HepG2 (cell line): ENCODE results near the gene MPZL3. TPM values are rescaled to one million over a fixed set of nuclear protein-coding genes. Genes with fewer than 3 reads are reported as not detected.

Experiments used
- ATAD3A ChIP-seq: sonication (generic); formaldehyde crosslinking; IDR thresholded peaks from 2 replicates; pipeline ENCODE4 v1.4.0; 2020; ENCODE audit warnings: missing genetic modification reagents
- ELF1 ChIP-seq: sonication (generic); formaldehyde crosslinking; IDR thresholded peaks from 2 replicates; pipeline ENCODE4 v1.4.0; 2020; ENCODE audit warnings: missing genetic modification reagents
- ERF ChIP-seq: IDR thresholded peaks from 2 replicates; pipeline ENCODE4 v1.6.1; 2018; ENCODE audit warnings: missing biosample characterization, missing genetic modification reagents
- ESRRA ChIP-seq: sonication (generic); formaldehyde crosslinking; IDR thresholded peaks from 2 replicates; pipeline ENCODE4 v1.5.1; 2020; ENCODE audit warnings: mild to moderate bottlenecking, low read depth, missing genetic modification reagents
- FOXO1 ChIP-seq: sonication (generic); formaldehyde crosslinking; IDR thresholded peaks from 2 replicates; pipeline ENCODE4 v1.4.0; 2020; ENCODE audit warnings: missing genetic modification reagents
- GMEB2 ChIP-seq: IDR thresholded peaks from 2 replicates; pipeline ENCODE4 v1.6.1; 2016; ENCODE audit warnings: missing biosample characterization, missing genetic modification reagents, low read depth
- KLF11 ChIP-seq: IDR thresholded peaks from 2 replicates; pipeline ENCODE4 v1.6.1; 2016; ENCODE audit warnings: missing compliant biosample characterization
- MAZ ChIP-seq, 2 experiments: sonication (generic) in 1 of 2; formaldehyde crosslinking in 1 of 2; IDR thresholded peaks; 2 replicates each; pipeline versions ENCODE4 v1.5.0 to v1.6.1; 2012 to 2020; ENCODE audit warnings: low read depth in 2 of 2, mild to moderate bottlenecking in 2 of 2, borderline replicate concordance in 1 of 2, improper control_type of control experiment in 1 of 2, low read length in 1 of 2, missing genetic modification reagents in 1 of 2, moderate library complexity in 1 of 2
- MED1 ChIP-seq: sonication (generic); formaldehyde crosslinking; IDR thresholded peaks from 2 replicates; pipeline ENCODE4 v1.4.0; 2020; ENCODE audit warnings: missing genetic modification reagents
- NFKB2 ChIP-seq: sonication (generic); formaldehyde crosslinking; IDR thresholded peaks from 2 replicates; pipeline ENCODE4 v1.4.0; 2020; ENCODE audit warnings: missing genetic modification reagents, borderline replicate concordance
- SCMH1 ChIP-seq: sonication (generic); formaldehyde crosslinking; IDR thresholded peaks from 2 replicates; pipeline ENCODE4 v1.9.0; 2021; ENCODE audit warnings: missing genetic modification reagents, mild to moderate bottlenecking, borderline replicate concordance
- SIX1 ChIP-seq: sonication (generic); formaldehyde crosslinking; IDR thresholded peaks from 2 replicates; pipeline ENCODE4 v1.4.0; 2020; ENCODE audit warnings: missing genetic modification reagents, borderline replicate concordance
- ZFP36L1 ChIP-seq: sonication (generic); formaldehyde crosslinking; IDR thresholded peaks from 2 replicates; pipeline ENCODE4 v1.8.0; 2022; ENCODE audit warnings: mild to moderate bottlenecking, missing genetic modification reagents, moderate library complexity
- ZNF142 ChIP-seq: sonication (generic); formaldehyde crosslinking; IDR thresholded peaks from 2 replicates; pipeline ENCODE4 v1.4.0; 2020; ENCODE audit warnings: missing genetic modification reagents
- ZNF251 ChIP-seq: sonication (generic); formaldehyde crosslinking; IDR thresholded peaks from 2 replicates; pipeline ENCODE4 v1.9.0; 2021; ENCODE audit warnings: mild to moderate bottlenecking, missing genetic modification reagents
- ZNF572 ChIP-seq: sonication (generic); formaldehyde crosslinking; IDR thresholded peaks from 2 replicates; pipeline ENCODE4 v1.5.1; 2020; ENCODE audit warnings: mild to moderate bottlenecking, missing genetic modification reagents
- polyA plus RNA-seq, 8 experiments: library from polyadenylated mRNA; depleted of rRNA in 3 of 8; stranded (reverse) in 7 of 8; unstranded in 1 of 8; fragments of >200 nt; fragmentation: Illumina TruSeq in 4 of 8; extraction: Trizol in 4 of 8; gene quantifications; 2 replicates each; pipeline versions ENCODE4 v1.2.1 to v1.2.3, GENCODE V29; 2011 to 2016; ENCODE audit warnings: low read depth in 4 of 8, missing spikeins in 1 of 8, mixed read lengths in 1 of 8; ENCODE audit not compliant: insufficient read depth in 1 of 8
- total RNA-seq, 5 experiments: library from RNA; depleted of rRNA; stranded (reverse); fragments of >200 nt; fragmentation: Illumina TruSeq; extraction: Trizol; gene quantifications; 2 replicates each; pipeline ENCODE4 v1.2.3, GENCODE V29; 2016; ENCODE audit warnings: low read depth in 1 of 5
- TF ChIP-seq, protein P1 (sequence below): sonication (generic); formaldehyde crosslinking; IDR thresholded peaks from 2 replicates; pipeline ENCODE4 v1.9.0; 2021; ENCODE audit warnings: missing genetic modification reagents, borderline replicate concordance
- TF ChIP-seq, protein P2 (sequence below): sonication (generic); formaldehyde crosslinking; IDR thresholded peaks from 2 replicates; pipeline ENCODE4 v1.8.0; 2022; ENCODE audit warnings: missing genetic modification reagents, mild to moderate bottlenecking, moderate library complexity, borderline replicate concordance

The MPZL3 gene
- total and polyA plus RNA-seq, 2 of the 13 experiments (the other 11 are each of a cell fraction or from before 2014, with no cell fraction given) = 5.3 to 9.3 TPM

- no peak for TF ChIP-seq ESRRA (CRISPR knock-in tag)
- 0 out of 2 replicates have a peak, but pooled peaks have one; percentile 62 for TF ChIP-seq ZNF142 (CRISPR knock-in tag)
- no peak for TF ChIP-seq SCMH1 (CRISPR knock-in tag)
- 0 out of 2 replicates have a peak, but pooled peaks have one; percentile 43 for TF ChIP-seq MAZ (IDR thresholded peaks at IDR 0.05; ENCODE audit: borderline replicate concordance, low read depth, low read length)
- no peak for TF ChIP-seq MAZ (CRISPR knock-in tag; IDR thresholded peaks at IDR 0.05; ENCODE audit: low read depth)
- TF ChIP-seq, protein P1, sequence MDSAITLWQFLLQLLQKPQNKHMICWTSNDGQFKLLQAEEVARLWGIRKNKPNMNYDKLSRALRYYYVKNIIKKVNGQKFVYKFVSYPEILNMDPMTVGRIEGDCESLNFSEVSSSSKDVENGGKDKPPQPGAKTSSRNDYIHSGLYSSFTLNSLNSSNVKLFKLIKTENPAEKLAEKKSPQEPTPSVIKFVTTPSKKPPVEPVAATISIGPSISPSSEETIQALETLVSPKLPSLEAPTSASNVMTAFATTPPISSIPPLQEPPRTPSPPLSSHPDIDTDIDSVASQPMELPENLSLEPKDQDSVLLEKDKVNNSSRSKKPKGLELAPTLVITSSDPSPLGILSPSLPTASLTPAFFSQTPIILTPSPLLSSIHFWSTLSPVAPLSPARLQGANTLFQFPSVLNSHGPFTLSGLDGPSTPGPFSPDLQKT (CRISPR knock-in tag) = no peak
- TF ChIP-seq ATAD3A (CRISPR knock-in tag) = no peak
- TF ChIP-seq ZNF572 (CRISPR knock-in tag) = no peak
- TF ChIP-seq ZFP36L1 = no peak
- peak; percentile 59 for TF ChIP-seq MED1 (CRISPR knock-in tag)
- TF ChIP-seq, protein P2, sequence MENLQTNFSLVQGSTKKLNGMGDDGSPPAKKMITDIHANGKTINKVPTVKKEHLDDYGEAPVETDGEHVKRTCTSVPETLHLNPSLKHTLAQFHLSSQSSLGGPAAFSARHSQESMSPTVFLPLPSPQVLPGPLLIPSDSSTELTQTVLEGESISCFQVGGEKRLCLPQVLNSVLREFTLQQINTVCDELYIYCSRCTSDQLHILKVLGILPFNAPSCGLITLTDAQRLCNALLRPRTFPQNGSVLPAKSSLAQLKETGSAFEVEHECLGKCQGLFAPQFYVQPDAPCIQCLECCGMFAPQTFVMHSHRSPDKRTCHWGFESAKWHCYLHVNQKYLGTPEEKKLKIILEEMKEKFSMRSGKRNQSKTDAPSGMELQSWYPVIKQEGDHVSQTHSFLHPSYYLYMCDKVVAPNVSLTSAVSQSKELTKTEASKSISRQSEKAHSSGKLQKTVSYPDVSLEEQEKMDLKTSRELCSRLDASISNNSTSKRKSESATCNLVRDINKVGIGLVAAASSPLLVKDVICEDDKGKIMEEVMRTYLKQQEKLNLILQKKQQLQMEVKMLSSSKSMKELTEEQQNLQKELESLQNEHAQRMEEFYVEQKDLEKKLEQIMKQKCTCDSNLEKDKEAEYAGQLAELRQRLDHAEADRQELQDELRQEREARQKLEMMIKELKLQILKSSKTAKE = no peak
- no peak for TF ChIP-seq KLF11 (CRISPR knock-in tag)
- no peak for TF ChIP-seq ELF1 (CRISPR knock-in tag)
- peak; percentile 36; the same call in 1 of the 2 replicates for TF ChIP-seq NFKB2 (CRISPR knock-in tag)
- no peak for TF ChIP-seq SIX1 (CRISPR knock-in tag)
- no peak for TF ChIP-seq GMEB2
- peak; percentile 48; the same call in 1 of the 2 replicates for TF ChIP-seq ERF (CRISPR knock-in tag)
- no peak for TF ChIP-seq ZNF251
- TF ChIP-seq FOXO1 (CRISPR knock-in tag) = peak; percentile 37; the same call in 1 of the 2 replicates
These were observed 53.8 kb downstream of the MPZL3 start (continued) for GRCh38 chr11:118198370-118198769.
